Osteoblast (primary cell): ENCODE measurements around the gene BMP5. TPM values are rescaled to one million over a fixed set of nuclear protein-coding genes. Genes with fewer than 3 reads are reported as not detected.

Source experiments
- DNase-seq: peaks from one replicate; pipeline ENCODE4 v3.0.0; 2011; ENCODE audit warnings: low spot score, mixed read lengths; ENCODE audit not compliant: insufficient read length; ENCODE audit errors: missing footprints
- H2AFZ ChIP-seq: 2 replicates; pipeline ENCODE4 v1.6.0; 2011; ENCODE audit warnings: mild to moderate bottlenecking, low read length
- H3K27ac ChIP-seq: 2 replicates; pipeline ENCODE4 v1.5.1; 2011; ENCODE audit warnings: mild to moderate bottlenecking, low read depth, low read length, moderate library complexity
- H3K27me3 ChIP-seq: 2 replicates; pipeline ENCODE4 v1.6.0; 2012; ENCODE audit warnings: mild to moderate bottlenecking, control low read depth, inconsistent platforms, low read length, moderate library complexity; ENCODE audit not compliant: insufficient read depth
- H3K36me3 ChIP-seq: 2 replicates; pipeline ENCODE4 v1.5.1; 2011; ENCODE audit warnings: mild to moderate bottlenecking, low read length, control low read depth, moderate library complexity; ENCODE audit not compliant: insufficient read depth
- H3K4me1 ChIP-seq: 2 replicates; pipeline ENCODE4 v1.5.1; 2011; ENCODE audit warnings: mild to moderate bottlenecking, low read length, control low read depth, moderate library complexity; ENCODE audit not compliant: insufficient read depth
- H3K4me2 ChIP-seq: 2 replicates; pipeline ENCODE4 v1.6.0; 2011; ENCODE audit warnings: mild to moderate bottlenecking, low read length; ENCODE audit not compliant: insufficient read depth
- H3K4me3 ChIP-seq: fragments of 200-600 bp; sonication (generic); 3 replicates; pipeline ENCODE4 v1.5.1; 2012; ENCODE audit warnings: mild to moderate bottlenecking, low read length, inconsistent platforms; ENCODE audit not compliant: insufficient read depth
- H3K79me2 ChIP-seq: 2 replicates; pipeline ENCODE4 v1.6.0; 2012; ENCODE audit warnings: mild to moderate bottlenecking, low read length, control low read depth, inconsistent platforms; ENCODE audit not compliant: insufficient read depth
- H3K9me3 ChIP-seq: 2 replicates; pipeline ENCODE4 v1.5.1; 2011; ENCODE audit warnings: low read depth, low read length, control low read depth
- H4K20me1 ChIP-seq: 2 replicates; pipeline ENCODE4 v1.6.0; 2012; ENCODE audit warnings: mild to moderate bottlenecking, low read length, control low read depth; ENCODE audit not compliant: insufficient read depth
- CTCF ChIP-seq: IDR thresholded peaks from 2 replicates; pipeline ENCODE4 v1.5.1; 2011; ENCODE audit warnings: mild to moderate bottlenecking, low read depth, low read length, moderate library complexity; ENCODE audit errors: extremely low read depth
- total RNA-seq: library from RNA; depleted of rRNA; stranded (reverse); fragments of >200 nt; gene quantifications from 2 replicates; pipeline ENCODE4 v1.2.3, GENCODE V29; 2012

The BMP5 gene
- total RNA-seq, 1 donor: 0.36 TPM

GRCh38 chr6:55822005-55822404, 53.4 kb downstream of the BMP5 start:
- Histone ChIP-seq H3K27ac (no peak overlapping the region), H3K36me3 (no peaks in the 10 kb centered on the region)
- no peak for DNase-seq

GRCh38 chr6:55820696-55821095, 54.7 kb downstream of the BMP5 start:
- H3K36me3 ChIP-seq: no peaks in the 10 kb centered on the region
- H3K9me3 ChIP-seq: no peaks in the 10 kb centered on the region
- H3K4me3 ChIP-seq: no peak overlapping the region
- no peaks in the 10 kb centered on the region for H4K20me1 ChIP-seq
- no peak overlapping the region for H2AFZ ChIP-seq
- peaks cover 8% of the 10 kb centered on the region for H3K4me1 ChIP-seq
- no peaks in the 10 kb centered on the region for H3K79me2 ChIP-seq
- no peak overlapping the region for H3K27ac ChIP-seq
- no peak overlapping the region for H3K4me2 ChIP-seq
- no peak for DNase-seq
- no peaks in the 10 kb centered on the region for H3K27me3 ChIP-seq
- no peak for TF ChIP-seq CTCF

More at GRCh38 chr6:55822005-55822404, 53.4 kb downstream of the BMP5 start:
- H3K9me3 ChIP-seq: no peaks in the 10 kb centered on the region
- peaks cover 8% of the 10 kb centered on the region for H3K4me1 ChIP-seq
- no peak for TF ChIP-seq CTCF
- H3K27me3 ChIP-seq: no peaks in the 10 kb centered on the region
- H3K4me3 ChIP-seq: no peak overlapping the region
- H3K79me2 ChIP-seq: no peaks in the 10 kb centered on the region
- H3K4me2 ChIP-seq: no peak overlapping the region
- H4K20me1 ChIP-seq: no peaks in the 10 kb centered on the region
- no peak overlapping the region for H2AFZ ChIP-seq

GRCh38 chr6:55819811-55820210, 55.6 kb downstream of the BMP5 start:
- Histone ChIP-seq H3K79me2 (no peaks in the 10 kb centered on the region), H4K20me1 (no peaks in the 10 kb centered on the region), H3K4me2 (peak overlapping the region; percentile 62), H3K9me3 (no peaks in the 10 kb centered on the region), H2AFZ (no peak overlapping the region), H3K4me1 (peaks cover 3% of the 10 kb centered on the region), H3K4me3 (peak overlapping the region; percentile 43), H3K27ac (no peak overlapping the region), H3K36me3 (no peaks in the 10 kb centered on the region), H3K27me3 (no peaks in the 10 kb centered on the region)
- no peak for DNase-seq
- no peak for TF ChIP-seq CTCF

GRCh38 chr6:55818482-55818881, 56.9 kb downstream of the BMP5 start:
- no peak for TF ChIP-seq CTCF
- H3K9me3 ChIP-seq: no peaks in the 10 kb centered on the region
- H3K36me3 ChIP-seq: no peaks in the 10 kb centered on the region
- no peaks in the 10 kb centered on the region for H4K20me1 ChIP-seq
- H3K27me3 ChIP-seq: no peaks in the 10 kb centered on the region
- H2AFZ ChIP-seq: no peak overlapping the region
- H3K4me2 ChIP-seq: no peak overlapping the region
- H3K79me2 ChIP-seq: no peaks in the 10 kb centered on the region
- H3K4me1 ChIP-seq: peaks cover 3% of the 10 kb centered on the region
- H3K4me3 ChIP-seq: no peak overlapping the region
- H3K27ac ChIP-seq: no peak overlapping the region
- DNase-seq: no peak
